ENCODE data around the gene IL25. TPM values are rescaled to one million over a fixed set of nuclear protein-coding genes. Genes with fewer than 3 reads are reported as not detected.

Gene IL25
- total and polyA plus RNA-seq, 8 donors = not detected

DNA sequence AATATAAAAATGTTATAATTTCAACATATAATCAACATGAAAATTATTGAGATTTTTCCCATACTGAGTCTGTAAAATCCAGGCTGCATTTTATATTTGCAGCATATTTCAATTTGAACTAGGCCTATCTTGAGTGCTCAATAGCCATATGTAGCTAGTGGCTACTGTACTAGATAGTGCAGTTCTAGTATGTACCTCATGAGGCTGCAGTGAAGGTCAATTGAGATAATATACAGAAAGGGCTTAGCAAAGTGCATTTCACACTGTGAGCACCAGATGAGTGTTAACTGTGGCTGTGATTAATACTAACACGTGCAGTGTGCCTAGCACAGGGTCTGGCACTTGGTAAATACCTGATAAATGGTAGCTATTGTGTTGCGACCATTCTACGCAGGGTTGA lies 14.6 kb upstream of the IL25 start:
- DNase-seq (no peak), ATAC-seq (no peak)
- Histone ChIP-seq H3K9me3 (no peaks in the 10 kb centered on the region), H3K4me3 (no peak overlapping the region), H3K4me1 (no peaks in the 10 kb centered on the region), H3K36me3 (peaks cover 0 to 6% of the 10 kb centered on the region in 2 donors), H3K27ac (no peak overlapping the region), H3K27me3 (peaks cover 0 to 30% of the 10 kb centered on the region in 2 donors)
- intact Hi-C loops (cut with DNase I) = no loop called here
- no peak for TF ChIP-seq CTCF (IDR thresholded peaks at IDR 0.05)

DNA sequence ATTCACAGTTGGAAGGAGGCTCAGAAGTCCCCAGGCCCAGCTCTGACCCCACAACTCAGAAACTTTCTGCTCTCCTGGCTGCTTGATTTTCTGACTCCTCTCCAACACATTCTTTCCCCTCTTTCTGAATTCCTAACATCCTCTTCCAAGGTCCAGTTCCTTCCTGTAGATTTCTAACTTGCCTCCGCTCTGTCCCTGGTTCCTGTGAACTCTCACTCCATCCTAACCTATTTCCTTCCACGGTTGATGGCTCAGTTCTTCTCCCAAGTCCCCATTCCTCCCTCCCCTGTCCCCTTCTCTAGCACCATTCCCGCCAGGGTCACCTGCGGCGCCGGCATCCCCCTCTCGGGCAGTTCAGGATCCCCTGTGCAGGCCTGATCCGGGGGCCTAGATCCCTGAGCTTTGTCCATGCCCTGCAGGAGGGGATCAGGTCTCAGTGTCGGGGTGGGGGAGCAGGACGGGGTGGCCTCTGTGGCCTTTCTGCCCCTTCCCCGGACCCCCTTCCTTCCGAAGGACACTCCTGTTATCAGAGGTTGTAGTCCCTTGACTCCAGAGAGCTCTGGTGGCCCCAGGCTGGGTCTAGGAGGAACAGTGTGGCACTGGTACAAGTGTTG lies 13.9 kb upstream of the IL25 start:
- intact Hi-C loops (cut with DNase I) = no loop called here
- ATAC-seq = no peak
- peak in 1 of 4 donors; percentile 72 for DNase-seq
- no peak for TF ChIP-seq CTCF (IDR thresholded peaks at IDR 0.05)
- Histone ChIP-seq H3K4me3 (no peak overlapping the region), H3K27me3 (peaks cover 0 to 30% of the 10 kb centered on the region in 2 donors), H3K4me1 (no peaks in the 10 kb centered on the region), H3K36me3 (peaks cover 0 to 6% of the 10 kb centered on the region in 2 donors), H3K27ac (no peak overlapping the region), H3K9me3 (no peaks in the 10 kb centered on the region)

DNA sequence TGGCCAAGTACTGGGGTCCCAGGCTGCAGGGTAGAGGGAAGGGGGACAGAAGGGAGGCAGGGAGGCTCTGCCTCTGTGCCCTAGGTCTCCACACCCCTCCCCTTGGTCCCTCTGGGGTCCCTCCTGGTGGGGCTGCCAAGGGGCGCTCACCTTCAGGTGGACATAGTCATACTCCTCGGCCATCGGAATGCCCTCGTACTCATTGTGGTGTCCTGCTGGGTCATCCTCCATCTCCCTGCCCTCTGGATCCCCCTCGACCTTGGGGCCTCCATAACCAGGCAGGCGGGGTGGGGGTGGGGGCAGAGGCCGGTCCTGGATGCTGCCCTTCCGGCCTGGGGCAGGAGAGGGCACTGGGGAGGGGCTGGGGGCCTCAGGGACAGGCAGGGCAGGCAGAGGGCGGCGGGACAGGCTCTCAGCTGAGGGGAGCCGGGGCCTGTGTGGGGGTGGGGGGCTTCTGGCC lies 13.4 kb upstream of the IL25 start:
- Histone ChIP-seq H3K4me1 (no peaks in the 10 kb centered on the region), H3K9me3 (no peaks in the 10 kb centered on the region), H3K4me3 (no peak overlapping the region), H3K36me3 (peaks cover 0 to 6% of the 10 kb centered on the region in 2 donors), H3K27me3 (peaks cover 0 to 30% of the 10 kb centered on the region in 2 donors), H3K27ac (no peak overlapping the region)
- TF ChIP-seq CTCF (IDR thresholded peaks at IDR 0.05) = no peak
- DNase-seq (no peak), ATAC-seq (no peak)
- intact Hi-C loops (cut with DNase I) = no loop called here

DNA sequence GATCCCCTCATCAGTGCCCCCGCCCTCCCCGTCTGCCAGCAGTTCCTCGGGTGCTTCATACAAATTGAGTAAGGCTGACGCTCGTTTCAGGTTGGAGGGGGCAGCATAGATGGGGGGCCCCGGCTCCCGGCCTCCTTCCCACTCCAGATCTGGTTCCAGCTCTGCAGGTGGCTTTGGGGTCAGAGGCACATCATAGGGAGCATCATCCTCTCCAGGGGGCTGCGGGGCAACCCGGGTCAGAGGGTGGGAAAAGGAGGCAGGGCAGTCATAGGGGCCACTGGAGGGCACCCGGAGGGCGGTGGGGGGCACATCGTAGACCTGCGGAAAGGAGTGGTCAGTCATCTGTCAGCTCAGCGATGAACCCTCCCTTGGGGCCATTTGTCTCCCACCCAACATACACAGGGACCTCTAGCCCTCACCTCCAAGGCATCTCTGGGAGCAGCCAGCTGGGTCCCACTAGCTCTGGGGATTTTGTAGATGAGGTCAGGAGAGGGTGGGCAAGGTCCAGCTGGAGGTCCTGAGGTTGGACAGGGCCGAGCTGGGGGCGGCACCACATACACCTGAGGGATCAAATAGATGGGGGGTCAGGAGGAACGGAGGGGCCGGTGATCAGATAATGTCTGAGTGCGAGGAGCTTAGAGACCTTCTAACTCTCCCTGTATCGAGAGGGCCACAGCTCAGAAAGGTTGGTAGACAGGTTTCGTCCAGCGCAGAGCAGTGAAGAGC lies 12.7 kb upstream of the IL25 start:
- TF ChIP-seq CTCF (IDR thresholded peaks at IDR 0.05) = no peak
- ATAC-seq (no peak), DNase-seq (no peak)
- Histone ChIP-seq H3K27me3 (peaks cover 4 to 30% of the 10 kb centered on the region in 2 donors), H3K27ac (no peak overlapping the region), H3K4me1 (no peaks in the 10 kb centered on the region), H3K9me3 (no peaks in the 10 kb centered on the region), H3K4me3 (no peak overlapping the region), H3K36me3 (peaks cover 0 to 6% of the 10 kb centered on the region in 2 donors)
- intact Hi-C loops (cut with DNase I) = no loop called here

- DNase-seq (peak in 1 of 4 donors; percentile 75), ATAC-seq (no peak)
- Histone ChIP-seq H3K27ac (no peak overlapping the region), H3K36me3 (peaks cover 0 to 6% of the 10 kb centered on the region in 2 donors), H3K9me3 (no peaks in the 10 kb centered on the region), H3K4me3 (no peak overlapping the region), H3K4me1 (no peaks in the 10 kb centered on the region), H3K27me3 (peaks cover 5 to 33% of the 10 kb centered on the region in 2 donors)
- no peak for TF ChIP-seq CTCF (IDR thresholded peaks at IDR 0.05)
- intact Hi-C loops (cut with DNase I) = no loop called here
These were observed 12.1 kb upstream of the IL25 start for GRCh38 chr14:23360496-23360895.
